ENCODE measurements around the gene ARHGAP26. TPM values are rescaled to one million over a fixed set of nuclear protein-coding genes. Genes with fewer than 3 reads are reported as not detected.
A peak's percentile ranks its signal among the peaks of the same experiment; 100 is the strongest.

ARHGAP26 gene
- total and polyA plus RNA-seq, 2 of the 4 experiments (the other 2 are of a cell fraction): 0.54 to 0.56 TPM

DNA sequence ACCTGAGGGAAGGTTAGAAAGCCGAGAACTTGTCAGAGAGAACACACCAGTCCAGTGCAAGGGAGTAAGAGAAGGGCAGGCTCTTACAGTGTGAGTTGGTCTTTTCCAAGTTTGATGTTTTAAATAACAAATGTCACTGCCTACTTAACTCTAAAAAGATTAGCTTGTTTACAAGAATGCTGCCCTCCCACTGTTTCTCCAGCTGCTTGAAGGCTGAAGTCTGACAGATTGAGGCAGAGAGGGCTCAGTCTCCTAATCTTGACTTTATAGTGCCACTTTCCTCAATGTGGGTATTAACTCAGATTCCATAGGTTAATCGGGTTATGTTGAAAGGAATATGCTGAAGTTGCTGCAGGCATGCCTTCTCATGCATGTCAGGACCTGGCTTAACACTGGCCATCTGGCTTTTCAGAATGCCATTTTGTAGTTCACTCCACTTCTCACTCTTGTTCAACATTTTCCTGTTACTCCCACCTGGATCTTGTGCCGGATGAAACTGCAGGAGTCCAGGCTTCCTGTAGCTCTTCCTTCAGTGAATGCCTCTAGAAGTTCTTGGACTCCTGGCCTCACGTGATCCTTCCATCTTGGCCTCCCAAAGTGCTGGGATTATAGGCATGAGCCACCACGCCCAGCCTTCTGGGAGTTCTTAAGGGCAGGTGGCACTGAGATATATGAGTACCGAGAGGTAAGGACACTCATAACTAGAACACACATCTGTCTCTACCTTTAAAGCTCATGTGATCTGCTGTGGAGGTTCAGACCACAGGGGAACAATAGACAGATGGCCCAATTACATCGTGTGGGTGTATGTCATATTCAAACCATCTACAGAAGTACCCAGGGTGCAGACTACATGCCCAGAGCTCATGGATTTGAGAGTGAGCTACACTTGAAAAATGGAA, 249.7 kb downstream of the ARHGAP26 start:
- in situ Hi-C loops (cut with MboI; ENCODE audit: low sequenced_read_pairs) (loop anchor here (10.0 to 25.0 kb wide), 2 partner anchors 385 to 1167 kb away; partner anchors contain the start of gene NR3C1), intact Hi-C loops (cut with micrococcal nuclease) (loop anchor here (5.0 to 10.0 kb wide), 2 partner anchors 155 to 382 kb away; partner anchors contain the start of gene NR3C1), dilution Hi-C loops (cut with HindIII; ENCODE audit: low sequenced_read_pairs, unreplicated experiment) (no loop called here)
- peak overlapping the region; percentile 7; the same call in 1 of the 2 replicates for H2AK5ac ChIP-seq (ENCODE audit: low read depth, low read length)
- peak overlapping the region; percentile 36 for H3K14ac ChIP-seq (replicated peaks; ENCODE audit: low read depth, low read length)
- no peaks in the 10 kb centered on the region for H3K79me1 ChIP-seq (ENCODE audit: low read depth in 1 of 2, low read length in 2 of 2)
- CTCF ChIA-PET: no interaction called here
- H2AFZ ChIP-seq (replicated peaks; ENCODE audit: low read length, poor library complexity): no peak overlapping the region
- H3K9me1 ChIP-seq (ENCODE audit: insufficient read depth, low read length): no peaks in the 10 kb centered on the region; the same call in 1 of the 2 replicates
- H2BK15ac ChIP-seq (ENCODE audit: low read depth, low read length): peak overlapping the region; percentile 34; the same call in 1 of the 3 replicates
- POLR2A ChIA-PET (ENCODE audit: unreplicated experiment): interaction anchor here (0.6 kb wide), 1 partner anchor 426 kb away, joined by 4 read pairs; no protein-coding TSS in a partner anchor
- WGBS, 2 experiments (ENCODE audit: extremely low coverage in 2 of 2, insufficient read length in 1 of 2): no CpG with 5 or more reads among the region's 7 CpGs
- peak overlapping the region; percentile 55 for H2BK120ac ChIP-seq (ENCODE audit: low read depth, low read length)
- no peaks in the 10 kb centered on the region for H3K36me3 ChIP-seq (ENCODE audit: control insufficient read depth, insufficient read depth, low read length)
- H2AK9ac ChIP-seq (replicated peaks; ENCODE audit: low read depth, low read length, poor library complexity): no peak overlapping the region
- no peak overlapping the region for H3K23ac ChIP-seq (ENCODE audit: low read depth, low read length)
- H4K5ac ChIP-seq (ENCODE audit: low read depth, low read length): 0 out of 2 replicates have a peak overlapping the region, but pooled peaks have one; percentile 24
- DNase-seq (no peak), ATAC-seq (ENCODE audit: low read depth) (peak; percentile 37)
- no peak overlapping the region for H2BK5ac ChIP-seq (ENCODE audit: low read depth, low read length, poor library complexity, severe bottlenecking)
- peak overlapping the region in 1 of 2 experiments; percentile 32; a peak in 1 of 4 replicates for H4K8ac ChIP-seq (ENCODE audit: low read depth in 2 of 2, low read length in 2 of 2)
- H3K4ac ChIP-seq (ENCODE audit: low read depth, low read length): peak overlapping the region; percentile 53
- no peak overlapping the region for H3K27ac ChIP-seq (ENCODE audit: insufficient read depth, low read length)
- H3K4me1 ChIP-seq (ENCODE audit: control insufficient read depth, insufficient read depth, low read length): peaks cover 14% of the 10 kb centered on the region
- H3K9ac ChIP-seq (ENCODE audit: low read depth, low read length): no peak overlapping the region
- H3K27me3 ChIP-seq (ENCODE audit: control insufficient read depth, insufficient read depth, low read length): no peaks in the 10 kb centered on the region
- no peak overlapping the region for H3K4me3 ChIP-seq (ENCODE audit: insufficient read depth, low read depth, low read length)
- H4K91ac ChIP-seq (ENCODE audit: insufficient read depth, low read depth, low read length): no peak overlapping the region; the same call in 1 of the 2 replicates
- H3K4me2 ChIP-seq (ENCODE audit: low read depth, low read length): no peak overlapping the region
- no TSS peak for BruUV-seq (replicated peaks)
- no peak overlapping the region for H3K56ac ChIP-seq (ENCODE audit: extremely low read depth, insufficient read depth, low read length)
- H2BK20ac ChIP-seq (ENCODE audit: low read depth, low read length): peak overlapping the region; percentile 51; the same call in 1 of the 2 replicates
- H3K18ac ChIP-seq (ENCODE audit: low read depth, low read length): 0 out of 2 replicates have a peak overlapping the region, but pooled peaks have one; percentile 39
- no peaks in the 10 kb centered on the region for H4K20me1 ChIP-seq (ENCODE audit: insufficient read depth, low read length)
- H3K9me3 ChIP-seq (ENCODE audit: control insufficient read depth, insufficient read depth, low read length): no peaks in the 10 kb centered on the region
- TF ChIP-seq RCOR1 (IDR thresholded peaks at IDR 0.05; ENCODE audit: insufficient replicate concordance, low read length) (no peak), RAD21 (IDR thresholded peaks at IDR 0.05; ENCODE audit: low read length) (no peak), FOS (IDR thresholded peaks at IDR 0.05; ENCODE audit: low read depth, low read length) (no peak), NFE2L2 (IDR thresholded peaks at IDR 0.05; ENCODE audit: low read depth, low read length) (no peak), RFX5 (IDR thresholded peaks at IDR 0.05; ENCODE audit: low read depth, low read length) (no peak), POLR2A (IDR thresholded peaks at IDR 0.05; ENCODE audit: low read depth, low read length) (no peak), SMC3 (IDR thresholded peaks at IDR 0.05; ENCODE audit: low read depth, low read length) (no peak), MAZ (IDR thresholded peaks at IDR 0.05; ENCODE audit: borderline replicate concordance, low read depth, low read length) (no peak), MAFK (IDR thresholded peaks at IDR 0.05; ENCODE audit: low read depth, low read length) (no peak), CEBPB (IDR thresholded peaks at IDR 0.05; ENCODE audit: low read depth, low read length) (no peak)
- TF ChIP-seq, protein P1, sequence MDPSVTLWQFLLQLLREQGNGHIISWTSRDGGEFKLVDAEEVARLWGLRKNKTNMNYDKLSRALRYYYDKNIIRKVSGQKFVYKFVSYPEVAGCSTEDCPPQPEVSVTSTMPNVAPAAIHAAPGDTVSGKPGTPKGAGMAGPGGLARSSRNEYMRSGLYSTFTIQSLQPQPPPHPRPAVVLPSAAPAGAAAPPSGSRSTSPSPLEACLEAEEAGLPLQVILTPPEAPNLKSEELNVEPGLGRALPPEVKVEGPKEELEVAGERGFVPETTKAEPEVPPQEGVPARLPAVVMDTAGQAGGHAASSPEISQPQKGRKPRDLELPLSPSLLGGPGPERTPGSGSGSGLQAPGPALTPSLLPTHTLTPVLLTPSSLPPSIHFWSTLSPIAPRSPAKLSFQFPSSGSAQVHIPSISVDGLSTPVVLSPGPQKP (IDR thresholded peaks at IDR 0.05; ENCODE audit: borderline replicate concordance, low read depth, low read length): no peak
- TF ChIP-seq, protein P2, sequence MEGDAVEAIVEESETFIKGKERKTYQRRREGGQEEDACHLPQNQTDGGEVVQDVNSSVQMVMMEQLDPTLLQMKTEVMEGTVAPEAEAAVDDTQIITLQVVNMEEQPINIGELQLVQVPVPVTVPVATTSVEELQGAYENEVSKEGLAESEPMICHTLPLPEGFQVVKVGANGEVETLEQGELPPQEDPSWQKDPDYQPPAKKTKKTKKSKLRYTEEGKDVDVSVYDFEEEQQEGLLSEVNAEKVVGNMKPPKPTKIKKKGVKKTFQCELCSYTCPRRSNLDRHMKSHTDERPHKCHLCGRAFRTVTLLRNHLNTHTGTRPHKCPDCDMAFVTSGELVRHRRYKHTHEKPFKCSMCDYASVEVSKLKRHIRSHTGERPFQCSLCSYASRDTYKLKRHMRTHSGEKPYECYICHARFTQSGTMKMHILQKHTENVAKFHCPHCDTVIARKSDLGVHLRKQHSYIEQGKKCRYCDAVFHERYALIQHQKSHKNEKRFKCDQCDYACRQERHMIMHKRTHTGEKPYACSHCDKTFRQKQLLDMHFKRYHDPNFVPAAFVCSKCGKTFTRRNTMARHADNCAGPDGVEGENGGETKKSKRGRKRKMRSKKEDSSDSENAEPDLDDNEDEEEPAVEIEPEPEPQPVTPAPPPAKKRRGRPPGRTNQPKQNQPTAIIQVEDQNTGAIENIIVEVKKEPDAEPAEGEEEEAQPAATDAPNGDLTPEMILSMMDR (conservative IDR thresholded peaks at IDR 0.05; ENCODE audit: low read depth, low read length): no peak
- TF ChIP-seq, protein P3, sequence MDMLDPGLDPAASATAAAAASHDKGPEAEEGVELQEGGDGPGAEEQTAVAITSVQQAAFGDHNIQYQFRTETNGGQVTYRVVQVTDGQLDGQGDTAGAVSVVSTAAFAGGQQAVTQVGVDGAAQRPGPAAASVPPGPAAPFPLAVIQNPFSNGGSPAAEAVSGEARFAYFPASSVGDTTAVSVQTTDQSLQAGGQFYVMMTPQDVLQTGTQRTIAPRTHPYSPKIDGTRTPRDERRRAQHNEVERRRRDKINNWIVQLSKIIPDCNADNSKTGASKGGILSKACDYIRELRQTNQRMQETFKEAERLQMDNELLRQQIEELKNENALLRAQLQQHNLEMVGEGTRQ (IDR thresholded peaks at IDR 0.05; ENCODE audit: low read depth, low read length): no peak
